GM18505 (cell line): ENCODE results near the gene ZNF286A.
"Not testable (repeated sequence)": the region's sequence is repeated elsewhere in the genome, so short reads cannot be mapped to it uniquely, and the experiment has no call there.

Source experiments
- ATAC-seq: cut with Tn5 transposase; IDR thresholded peaks from one replicate; pipeline ENCODE4 v1.9.1; 2021; ENCODE audit not compliant: unreplicated experiment
- POLR2A ChIP-seq: IDR thresholded peaks from 4 replicates; pipeline ENCODE4 v1.6.1; 2011; ENCODE audit warnings: borderline replicate concordance; ENCODE audit not compliant: insufficient read depth, insufficient read length; ENCODE audit errors: extremely low read depth

The ZNF286A gene

DNA sequence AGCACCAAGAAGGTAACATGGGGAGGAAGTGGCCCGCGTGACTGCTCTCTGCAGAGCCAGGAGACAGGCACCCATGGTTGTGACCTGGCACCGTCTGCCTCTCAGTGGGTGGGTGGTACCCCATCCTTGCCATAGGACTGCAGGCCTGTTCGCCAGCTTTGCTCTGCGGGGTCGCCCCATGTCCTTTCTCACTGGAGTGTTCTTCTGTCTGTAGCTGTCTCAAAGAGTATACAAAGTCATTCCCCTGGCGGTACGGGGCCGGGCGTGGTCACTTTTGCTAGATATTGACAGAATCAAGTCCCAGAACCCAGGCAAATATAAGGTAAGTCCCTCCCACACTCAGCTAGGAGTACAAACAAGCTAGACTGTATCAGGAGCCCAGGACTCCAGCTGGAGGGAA is 38.5 kb downstream of the ZNF286A start:
- no peak for ATAC-seq
- TF ChIP-seq POLR2A: no peak

DNA sequence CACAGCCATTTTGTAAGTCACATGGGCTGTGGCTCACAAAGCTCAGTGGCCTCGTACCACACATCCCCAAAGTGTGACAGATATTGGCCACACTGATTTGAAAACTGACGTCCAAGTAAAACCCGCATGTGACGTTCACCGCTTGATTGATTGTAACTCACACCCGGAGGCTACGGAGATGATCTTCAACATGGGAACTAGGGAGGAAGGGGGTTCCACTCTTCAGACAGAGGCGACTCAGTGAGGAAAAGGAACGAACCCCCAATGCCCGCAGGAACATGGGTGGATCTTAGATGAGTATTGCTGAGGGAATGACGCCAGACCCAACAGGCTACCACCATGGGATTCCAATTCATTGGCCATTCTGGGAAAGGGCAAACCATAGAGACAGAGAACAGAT is 39.7 kb downstream of the ZNF286A start:
- ATAC-seq: not testable (repeated sequence)

DNA sequence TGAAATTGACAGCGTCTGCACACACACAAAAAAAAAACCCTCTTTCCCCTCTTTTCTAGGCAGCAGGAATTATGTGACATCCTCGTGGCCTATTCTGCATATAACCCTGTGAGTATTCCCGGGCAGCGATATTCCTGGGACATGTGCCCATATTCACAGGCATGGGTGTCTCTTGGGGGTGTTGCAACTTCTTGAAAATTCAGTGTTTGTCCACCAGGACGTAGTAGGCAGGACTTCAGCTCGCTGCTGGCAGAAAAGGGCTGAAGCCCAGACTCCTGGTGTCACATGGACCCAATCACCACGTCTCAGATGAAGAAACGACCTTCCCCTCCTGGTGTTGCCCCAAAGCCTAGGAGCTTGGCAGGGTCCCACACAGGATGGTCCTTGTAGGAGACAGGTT is 40.5 kb downstream of the ZNF286A start:
- ATAC-seq: not testable (repeated sequence)

DNA sequence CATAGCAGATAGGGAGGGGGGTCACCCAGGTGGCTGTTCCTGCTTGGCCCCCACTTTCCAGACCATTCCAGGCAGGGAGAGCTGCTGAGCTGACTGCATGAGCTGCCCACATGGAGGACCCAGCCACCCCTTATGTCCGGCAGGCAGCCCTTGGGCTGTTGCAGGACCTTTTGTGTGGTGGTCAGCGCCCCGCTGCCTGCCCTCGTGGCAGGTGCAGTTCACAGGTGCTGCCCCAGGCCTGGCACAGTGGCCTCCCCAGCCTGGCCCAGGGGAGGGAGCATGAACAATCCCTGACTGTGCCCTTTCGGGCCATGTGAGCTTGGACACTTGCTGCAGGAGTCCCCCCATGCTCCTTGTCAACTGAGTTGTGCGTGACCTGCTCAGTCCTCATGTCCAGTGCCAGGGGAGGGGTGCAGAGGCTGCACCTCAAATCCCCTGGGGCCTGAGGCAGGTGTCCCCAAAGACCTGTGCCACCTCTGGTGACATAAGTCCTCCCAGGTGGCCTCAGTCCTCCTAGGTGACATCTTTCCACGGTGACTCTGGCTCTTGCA is 41.1 kb downstream of the ZNF286A start:
- ATAC-seq: no peak

DNA sequence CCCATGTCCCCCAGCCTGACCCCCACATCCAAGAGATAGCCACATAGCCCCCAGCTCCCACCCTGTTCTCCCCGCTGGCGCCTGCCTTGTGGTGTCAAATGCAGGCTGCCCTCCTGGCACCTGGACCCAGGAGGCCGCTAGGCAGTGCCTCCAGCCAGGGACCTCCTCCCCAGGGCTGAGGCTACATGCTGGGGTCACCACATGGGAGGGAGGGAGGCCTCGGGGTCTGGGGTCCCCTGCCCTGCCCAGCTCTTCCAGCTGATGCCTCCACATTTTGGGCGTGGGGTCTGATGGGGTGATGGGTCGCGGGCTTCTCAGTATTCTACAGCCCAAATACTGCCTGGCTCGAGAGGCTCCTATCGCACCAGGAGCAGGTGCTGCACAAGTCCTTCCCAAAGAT is 42.1 kb downstream of the ZNF286A start:
- no peak for ATAC-seq
- TF ChIP-seq POLR2A: no peak

More for the DNA sequence above, 41.1 kb downstream of the ZNF286A start:
- TF ChIP-seq POLR2A: no peak

DNA sequence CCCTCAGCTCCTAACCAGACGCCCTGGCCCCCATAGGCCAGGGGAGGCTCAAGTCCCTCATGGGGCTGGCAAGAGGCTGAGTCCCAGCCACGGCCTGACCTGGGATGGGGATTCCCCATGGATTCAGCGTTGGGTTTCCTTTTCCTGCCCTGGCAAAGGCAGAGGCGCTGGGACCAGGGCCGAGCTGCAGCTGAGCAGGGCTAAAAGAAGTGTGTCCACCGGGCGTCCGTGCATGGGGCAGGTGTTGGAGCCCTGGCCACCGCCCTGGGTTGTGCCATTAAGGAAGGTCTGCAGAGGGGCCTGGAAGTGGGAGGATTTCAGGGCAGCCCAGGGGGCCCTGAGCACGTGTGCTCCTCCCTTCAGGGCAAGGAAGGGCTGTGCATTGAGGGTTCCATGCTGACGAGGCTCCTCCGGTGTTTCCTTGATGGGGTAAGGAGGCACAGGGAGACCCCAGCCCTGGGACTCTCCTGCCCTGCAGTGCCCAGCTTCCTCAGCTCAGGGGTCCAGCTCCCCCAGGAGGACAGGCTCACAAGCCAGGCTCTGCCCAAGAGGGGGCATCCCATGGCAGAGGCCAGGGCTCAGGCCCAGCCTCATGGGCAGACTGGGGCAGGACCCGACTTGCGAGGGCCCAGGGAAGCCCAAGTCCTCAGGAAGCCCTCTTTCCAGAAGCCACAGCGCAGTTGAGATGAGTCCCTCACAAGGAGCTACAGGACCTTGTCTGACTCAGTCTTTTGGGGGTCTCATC is 42.7 kb downstream of the ZNF286A start:
- no peak for TF ChIP-seq POLR2A
- ATAC-seq: no peak

DNA sequence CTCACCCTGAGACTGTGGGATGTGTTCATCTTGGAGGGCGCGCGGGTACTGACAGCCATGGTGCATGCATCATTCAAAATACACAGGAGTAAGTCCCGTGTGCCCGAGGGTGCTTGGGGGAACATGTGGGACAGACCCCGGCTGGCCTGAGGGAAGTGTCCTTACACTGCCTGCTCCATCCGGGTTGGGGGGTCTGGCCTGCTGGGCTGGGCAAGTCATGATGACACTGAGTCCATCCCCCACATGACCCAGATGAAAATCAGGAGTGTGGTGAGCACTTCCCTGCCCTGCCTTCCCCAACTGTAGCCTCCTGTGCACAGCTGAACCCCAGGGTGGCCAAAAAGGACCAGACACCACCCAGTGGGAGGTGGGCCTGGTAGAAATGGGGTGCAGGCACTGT is 43.4 kb downstream of the ZNF286A start:
- TF ChIP-seq POLR2A: no peak
- ATAC-seq: no peak

DNA sequence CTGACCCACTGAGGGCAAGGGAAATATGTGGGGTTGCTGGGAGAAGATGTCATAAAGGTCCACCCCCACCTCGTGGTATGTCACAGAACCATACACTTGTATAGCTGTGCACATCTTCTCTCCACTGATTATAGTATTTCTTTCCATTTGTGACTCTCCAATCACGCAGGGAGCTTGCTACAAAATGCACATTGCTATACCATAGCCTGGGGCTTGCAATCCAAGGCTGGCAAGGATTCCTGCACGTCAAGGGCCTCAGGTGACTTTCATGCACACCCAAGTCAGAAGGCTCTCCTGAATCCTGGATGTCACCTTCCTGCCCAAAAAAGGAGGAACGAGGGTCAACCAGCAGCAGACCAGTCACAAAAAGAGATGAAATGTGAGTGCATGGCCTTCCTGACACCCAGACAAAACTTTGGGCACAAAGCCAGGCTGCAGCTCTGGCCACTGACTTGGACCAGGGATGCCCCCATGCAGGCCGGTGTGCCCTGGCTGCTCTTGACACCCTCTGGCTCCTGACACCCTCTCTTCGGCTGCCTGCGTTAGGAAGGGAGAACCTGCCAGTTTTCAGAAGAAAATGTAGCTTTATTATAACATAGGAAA is 44.6 kb downstream of the ZNF286A start:
- no peak for TF ChIP-seq POLR2A
- ATAC-seq: no peak

DNA sequence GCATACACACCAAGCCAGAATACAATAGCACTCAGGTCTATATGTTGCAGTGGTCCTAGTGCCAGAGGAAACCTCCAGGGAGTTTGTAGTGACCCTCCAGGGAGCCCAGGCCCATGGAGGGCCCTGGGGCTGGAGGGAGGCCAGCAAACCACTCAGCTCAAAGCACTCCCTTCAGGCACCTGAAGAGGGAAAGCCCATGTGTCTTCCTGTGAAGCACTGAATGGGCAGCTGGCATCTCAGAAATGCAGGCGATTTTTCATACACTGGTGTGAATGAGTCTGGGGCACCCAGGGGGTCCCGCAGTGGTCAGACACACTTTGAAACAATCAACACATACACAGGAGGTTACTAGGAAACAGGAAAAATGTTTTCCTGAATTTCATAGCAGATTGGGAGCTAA is 45.3 kb downstream of the ZNF286A start:
- ATAC-seq: no peak
- TF ChIP-seq POLR2A: no peak

DNA sequence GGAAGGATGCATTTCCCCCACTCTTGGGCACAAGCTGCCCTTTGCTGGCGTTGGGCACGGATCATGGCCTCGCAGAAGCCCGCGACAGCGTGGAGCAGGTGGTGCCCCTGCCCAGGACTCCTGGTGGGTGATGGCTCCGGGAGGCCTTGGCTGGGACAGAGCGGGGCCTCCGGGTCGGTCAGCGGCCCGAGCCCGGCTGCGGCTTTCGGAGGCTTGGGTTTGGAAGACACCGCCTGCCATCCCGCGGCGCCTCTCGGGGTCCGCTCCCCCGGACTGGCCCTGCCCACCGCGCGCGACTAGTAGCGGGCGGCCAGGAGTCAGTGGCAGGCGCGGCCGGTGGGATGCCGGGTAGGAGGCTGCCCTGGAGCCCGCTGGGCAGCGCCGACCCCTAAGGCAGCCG is 49.9 kb downstream of the ZNF286A start:
- ATAC-seq: not testable (repeated sequence)

DNA sequence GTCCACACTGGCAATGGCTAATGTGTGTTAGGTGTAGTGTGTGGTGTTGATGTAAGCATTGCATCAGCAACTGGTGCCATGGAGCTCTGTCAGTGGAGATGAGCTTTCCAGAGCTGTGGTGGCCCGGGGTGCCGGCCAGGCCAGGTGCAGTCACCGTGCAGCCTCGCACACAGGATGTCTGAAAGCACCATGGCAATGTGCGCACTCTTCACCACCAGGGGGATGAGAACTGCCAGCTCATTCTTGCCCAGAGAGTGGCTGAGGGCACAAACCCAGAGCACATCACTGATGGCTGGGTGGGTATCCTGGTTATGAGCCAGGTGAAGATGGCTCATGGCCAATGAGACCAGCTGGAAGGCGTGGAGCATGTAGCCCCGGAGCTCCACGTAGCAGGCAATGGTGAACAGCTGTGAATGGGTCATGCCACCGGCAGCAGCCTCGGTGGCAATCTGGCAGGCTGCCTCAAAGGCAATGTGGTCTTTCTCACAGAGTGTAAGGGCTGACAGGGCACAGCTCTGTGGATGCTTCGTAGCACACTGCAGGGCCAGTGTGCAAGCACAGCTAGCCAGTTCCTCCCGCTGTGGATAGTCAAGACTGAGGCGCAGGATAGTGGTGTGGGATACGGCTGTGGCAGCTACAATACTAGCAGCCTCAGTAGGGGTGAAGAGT is 69.4 kb downstream of the ZNF286A start:
- ATAC-seq: not testable (repeated sequence)
